Measurements from ENCODE around the gene SLC1A3. TPM values are rescaled to one million over a fixed set of nuclear protein-coding genes. Genes with fewer than 3 reads are reported as not detected.
A peak's percentile ranks its signal among the peaks of the same experiment; 100 is the strongest.

Gene SLC1A3
- total RNA-seq, 1 donor from 2014 or later, result 14.5 TPM

- Mint-ChIP-seq H3K36me3 (ENCODE audit: insufficient read depth) (peaks cover 3% of the 10 kb centered on the region), H3K4me1 (ENCODE audit: low read depth) (peaks cover 7% of the 10 kb centered on the region), H3K4me3 (ENCODE audit: low read depth) (no peak overlapping the region), H3K27ac (no peak overlapping the region), H3K9me3 (ENCODE audit: low read depth) (peaks cover 3% of the 10 kb centered on the region), H3K27me3 (peaks cover 10% of the 10 kb centered on the region)
- TF ChIP-seq CTCF (IDR thresholded peaks at IDR 0.05; ENCODE audit: unreplicated experiment), result no peak
- no peak for DNase-seq (ENCODE audit: low spot score, unreplicated experiment)
These were observed 5.4 kb upstream of the SLC1A3 start for GRCh38 chr5:36600917-36601527.

GRCh38 chr5:36602704-36603321 lies 3.6 kb upstream of the SLC1A3 start:
- Mint-ChIP-seq H3K4me1 (ENCODE audit: low read depth) (peaks cover 15% of the 10 kb centered on the region), H3K27me3 (peaks cover 7% of the 10 kb centered on the region), H3K27ac (no peak overlapping the region), H3K36me3 (ENCODE audit: insufficient read depth) (peaks cover under 1% of the 10 kb centered on the region), H3K4me3 (ENCODE audit: low read depth) (no peak overlapping the region), H3K9me3 (ENCODE audit: low read depth) (peaks cover under 1% of the 10 kb centered on the region)
- no peak for DNase-seq (ENCODE audit: low spot score, unreplicated experiment)
- TF ChIP-seq CTCF (IDR thresholded peaks at IDR 0.05; ENCODE audit: unreplicated experiment), result peak; percentile 29

- no peak for TF ChIP-seq CTCF (IDR thresholded peaks at IDR 0.05; ENCODE audit: unreplicated experiment)
- Mint-ChIP-seq H3K36me3 (ENCODE audit: insufficient read depth) (no peaks in the 10 kb centered on the region), H3K9me3 (ENCODE audit: low read depth) (no peaks in the 10 kb centered on the region), H3K27me3 (peaks cover 6% of the 10 kb centered on the region), H3K27ac (no peak overlapping the region), H3K4me3 (ENCODE audit: low read depth) (peak overlapping the region; percentile 48), H3K4me1 (ENCODE audit: low read depth) (peaks cover 20% of the 10 kb centered on the region)
- no peak for DNase-seq (ENCODE audit: low spot score, unreplicated experiment)
These were observed 1.2 kb upstream of the SLC1A3 start for GRCh38 chr5:36605241-36605640.

- peaks cover 2% of the 10 kb centered on the region for H3K36me3 Mint-ChIP-seq (ENCODE audit: insufficient read depth)
- DNase-seq (ENCODE audit: low spot score, unreplicated experiment), result no peak
- peak overlapping the region; percentile 79 for H3K4me3 Mint-ChIP-seq (ENCODE audit: low read depth)
- TF ChIP-seq CTCF (IDR thresholded peaks at IDR 0.05; ENCODE audit: unreplicated experiment), result no peak
- H3K9me3 Mint-ChIP-seq (ENCODE audit: low read depth), result no peaks in the 10 kb centered on the region
- peaks cover 22% of the 10 kb centered on the region for H3K4me1 Mint-ChIP-seq (ENCODE audit: low read depth)
- peak overlapping the region; percentile 47 for H3K27ac Mint-ChIP-seq
- peaks cover 6% of the 10 kb centered on the region for H3K27me3 Mint-ChIP-seq
These were observed 374 bp upstream of the SLC1A3 start for GRCh38 chr5:36606036-36606427.

- Mint-ChIP-seq H3K36me3 (ENCODE audit: insufficient read depth) (peaks cover 6% of the 10 kb centered on the region), H3K4me3 (ENCODE audit: low read depth) (peak overlapping the region; percentile 79), H3K9me3 (ENCODE audit: low read depth) (no peaks in the 10 kb centered on the region), H3K27ac (peak overlapping the region; percentile 47), H3K27me3 (peaks cover 6% of the 10 kb centered on the region), H3K4me1 (ENCODE audit: low read depth) (peaks cover 26% of the 10 kb centered on the region)
- TF ChIP-seq CTCF (IDR thresholded peaks at IDR 0.05; ENCODE audit: unreplicated experiment), result no peak
- DNase-seq (ENCODE audit: low spot score, unreplicated experiment), result no peak
These were observed 737 bp downstream of the SLC1A3 start for GRCh38 chr5:36607114-36607571.
